K562 (cell line): ENCODE results near the gene ATP6V0C. TPM values are rescaled to one million over a fixed set of nuclear protein-coding genes. Genes with fewer than 3 reads are reported as not detected.
A peak's percentile ranks its signal among the peaks of the same experiment; 100 is the strongest.

Experiments
- CREB1 ChIP-seq, 2 experiments: sonication (generic) in 1 of 2; formaldehyde crosslinking in 1 of 2; IDR thresholded peaks; 2 replicates each; pipeline versions ENCODE4 v1.6.1 to v1.8.0; 2012 to 2022; ENCODE audit warnings: inconsistent platforms in 1 of 2, mild to moderate bottlenecking in 1 of 2, missing genetic modification reagents in 1 of 2, moderate library complexity in 1 of 2
- CREM ChIP-seq: IDR thresholded peaks from 2 replicates; pipeline ENCODE4 v1.6.1; 2014; ENCODE audit warnings: antibody characterized with exemption, low read depth
- HMGN3 ChIP-seq: IDR thresholded peaks from 2 replicates; pipeline ENCODE4 v1.6.1; 2011; ENCODE audit warnings: borderline replicate concordance, low read depth, mild to moderate bottlenecking, mixed read lengths, low read length; ENCODE audit not compliant: insufficient read length; ENCODE audit errors: extremely low read depth
- KLF13 ChIP-seq: fragments of 450-650 bp; IDR thresholded peaks from 2 replicates; pipeline ENCODE4 v1.6.1; 2016; ENCODE audit warnings: missing genetic modification characterization, low read depth, mild to moderate bottlenecking, missing compliant biosample characterization, moderate library complexity, borderline replicate concordance
- NEUROD1 ChIP-seq: fragments of 150-350 bp; IDR thresholded peaks from 2 replicates; pipeline ENCODE4 v1.6.1; 2014; ENCODE audit warnings: borderline replicate concordance, low read length, low read depth; ENCODE audit not compliant: partially characterized antibody
- NR2C2 ChIP-seq, 2 experiments: fragments of 200-800 bp in 1 of 2; sonication (Bioruptor generic) in 1 of 2; sonication (generic) in 1 of 2; formaldehyde crosslinking in 1 of 2; IDR thresholded peaks; 2 replicates each; pipeline versions ENCODE4 v1.6.1 to v1.8.0; 2016 to 2022; ENCODE audit warnings: mild to moderate bottlenecking in 1 of 2, missing compliant biosample characterization in 1 of 2, missing genetic modification characterization in 1 of 2, missing genetic modification reagents in 1 of 2
- PYGO2 ChIP-seq: fragments of 450-650 bp; IDR thresholded peaks from 2 replicates; pipeline ENCODE4 v1.6.1; 2016; ENCODE audit warnings: mild to moderate bottlenecking, missing genetic modification characterization, moderate library complexity, missing compliant biosample characterization
- RBBP5 ChIP-seq: fragments of 200-600 bp; sonication (generic); IDR thresholded peaks from 2 replicates; pipeline ENCODE4 v1.6.1; 2012; ENCODE audit warnings: borderline replicate concordance, mild to moderate bottlenecking, low read length, control low read depth, inconsistent platforms; ENCODE audit not compliant: insufficient read depth, poor library complexity, severe bottlenecking
- RBFOX2 ChIP-seq: fragments of 200-400 bp; formaldehyde crosslinking; IDR thresholded peaks from 2 replicates; pipeline ENCODE4 v1.6.1; 2017; ENCODE audit warnings: low read depth, mild to moderate bottlenecking, low read length, moderate library complexity
- SP2 ChIP-seq: IDR thresholded peaks from 2 replicates; pipeline ENCODE4 v1.6.1; 2011; ENCODE audit warnings: mild to moderate bottlenecking, low read depth, low read length, moderate library complexity; ENCODE audit not compliant: poor library complexity, severe bottlenecking; ENCODE audit errors: extremely low read depth
- TBL1XR1 ChIP-seq, 2 experiments: IDR thresholded peaks; 2 replicates each; pipeline ENCODE4 v1.6.1; 2012; ENCODE audit warnings: improper control_type of control experiment in 2 of 2, low read length in 2 of 2, mild to moderate bottlenecking in 1 of 2
- TBP ChIP-seq: optimal IDR thresholded peaks from 2 replicates; pipeline ENCODE3; 2011; ENCODE audit warnings: low read depth, low read length, improper control_type of control experiment
- ZBED1 ChIP-seq: IDR thresholded peaks from 2 replicates; pipeline ENCODE4 v1.6.1; 2014
- polyA plus RNA-seq, 8 experiments: library from polyadenylated mRNA; depleted of rRNA in 4 of 8; stranded (reverse) in 5 of 8; unstranded in 3 of 8; fragments of >200 nt; fragmentation: Nextera tagmentation in 2 of 8; fragmentation: Illumina TruSeq in 1 of 8; extraction: Ambion mirVana in 2 of 8; extraction: Trizol in 1 of 8; gene quantifications; 2 replicates each; pipeline versions ENCODE4 v1.2.1 to v1.2.3, GENCODE V29; 2011 to 2014; ENCODE audit warnings: inconsistent platforms in 1 of 8, missing spikeins in 1 of 8
- total RNA-seq, 7 experiments: library from RNA; depleted of rRNA in 6 of 7; stranded (reverse); fragments of >200 nt in 6 of 7; fragmentation: Illumina TruSeq in 2 of 7; extraction: Trizol in 2 of 7; gene quantifications; 2 replicates each; pipeline versions ENCODE4 v1.2.1 to v1.2.3, GENCODE V29; 2011 to 2021; ENCODE audit warnings: low replicate concordance in 1 of 7
- TF ChIP-seq, protein P1 (sequence below), 2 experiments: fragments of 450-650 bp in 1 of 2; sonication (generic) in 1 of 2; formaldehyde crosslinking in 1 of 2; IDR thresholded peaks; 2 replicates each; pipeline versions ENCODE4 v1.7.1 to v1.9.0; 2016 to 2022; ENCODE audit warnings: inconsistent platforms in 1 of 2, mild to moderate bottlenecking in 1 of 2, missing genetic modification reagents in 1 of 2
- TF ChIP-seq, protein P2 (sequence below): sonication (generic); formaldehyde crosslinking; IDR thresholded peaks from 2 replicates; pipeline ENCODE4 v1.8.1; 2022; ENCODE audit warnings: missing genetic modification reagents

Gene ATP6V0C
- total and polyA plus RNA-seq, 9 of the 15 experiments (the other 6 are each of a cell fraction or from before 2014, with no cell fraction given), result 2.9 to 228 (median 22.7) TPM

DNA sequence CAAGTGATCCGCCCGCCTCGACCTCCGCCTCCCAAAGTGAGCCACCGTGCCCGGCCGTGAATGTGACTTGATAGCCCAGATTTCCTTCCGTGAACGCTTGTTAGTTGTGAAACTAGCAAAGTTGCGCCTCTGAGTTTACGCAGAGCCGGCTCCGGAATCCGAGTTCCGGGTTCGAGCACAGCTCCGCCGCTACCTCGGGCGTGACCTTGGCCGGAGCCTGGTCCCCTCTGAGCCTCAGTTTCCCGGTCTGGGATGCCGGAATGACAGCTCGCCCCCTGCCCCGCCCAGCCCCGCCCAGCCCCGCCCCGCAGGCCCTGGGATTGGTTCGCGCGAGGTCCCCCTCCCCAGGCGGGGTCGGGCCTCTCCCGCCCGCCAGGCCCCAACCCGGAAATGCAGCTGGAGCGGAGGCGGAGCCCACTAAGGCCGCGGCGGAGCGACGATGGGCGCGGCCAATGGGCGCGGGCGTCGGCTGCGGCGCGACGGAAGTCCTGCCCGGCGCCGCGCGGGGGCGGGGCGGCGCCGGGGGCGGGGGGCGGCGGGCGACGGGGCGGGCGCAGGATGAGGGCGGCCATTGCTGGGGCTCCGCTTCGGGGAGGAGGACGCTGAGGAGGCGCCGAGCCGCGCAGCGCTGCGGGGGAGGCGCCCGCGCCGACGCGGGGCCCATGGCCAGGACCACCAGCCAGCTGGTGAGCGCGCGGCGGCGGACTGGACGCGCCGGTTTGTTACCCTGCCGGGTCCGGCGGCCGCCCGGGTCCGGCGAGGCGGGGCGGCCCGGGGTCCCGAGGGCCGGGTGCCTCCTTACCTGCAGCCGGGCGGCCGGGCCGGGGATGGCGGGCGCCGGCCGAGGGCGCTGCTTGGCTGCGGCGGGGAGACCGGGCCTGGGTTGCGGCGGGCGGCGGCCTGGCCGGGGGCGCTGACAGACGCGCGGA lies 24.0 kb downstream of the ATP6V0C start, which contains the start of gene PDPK1 (continued):
- TF ChIP-seq, protein P1, sequence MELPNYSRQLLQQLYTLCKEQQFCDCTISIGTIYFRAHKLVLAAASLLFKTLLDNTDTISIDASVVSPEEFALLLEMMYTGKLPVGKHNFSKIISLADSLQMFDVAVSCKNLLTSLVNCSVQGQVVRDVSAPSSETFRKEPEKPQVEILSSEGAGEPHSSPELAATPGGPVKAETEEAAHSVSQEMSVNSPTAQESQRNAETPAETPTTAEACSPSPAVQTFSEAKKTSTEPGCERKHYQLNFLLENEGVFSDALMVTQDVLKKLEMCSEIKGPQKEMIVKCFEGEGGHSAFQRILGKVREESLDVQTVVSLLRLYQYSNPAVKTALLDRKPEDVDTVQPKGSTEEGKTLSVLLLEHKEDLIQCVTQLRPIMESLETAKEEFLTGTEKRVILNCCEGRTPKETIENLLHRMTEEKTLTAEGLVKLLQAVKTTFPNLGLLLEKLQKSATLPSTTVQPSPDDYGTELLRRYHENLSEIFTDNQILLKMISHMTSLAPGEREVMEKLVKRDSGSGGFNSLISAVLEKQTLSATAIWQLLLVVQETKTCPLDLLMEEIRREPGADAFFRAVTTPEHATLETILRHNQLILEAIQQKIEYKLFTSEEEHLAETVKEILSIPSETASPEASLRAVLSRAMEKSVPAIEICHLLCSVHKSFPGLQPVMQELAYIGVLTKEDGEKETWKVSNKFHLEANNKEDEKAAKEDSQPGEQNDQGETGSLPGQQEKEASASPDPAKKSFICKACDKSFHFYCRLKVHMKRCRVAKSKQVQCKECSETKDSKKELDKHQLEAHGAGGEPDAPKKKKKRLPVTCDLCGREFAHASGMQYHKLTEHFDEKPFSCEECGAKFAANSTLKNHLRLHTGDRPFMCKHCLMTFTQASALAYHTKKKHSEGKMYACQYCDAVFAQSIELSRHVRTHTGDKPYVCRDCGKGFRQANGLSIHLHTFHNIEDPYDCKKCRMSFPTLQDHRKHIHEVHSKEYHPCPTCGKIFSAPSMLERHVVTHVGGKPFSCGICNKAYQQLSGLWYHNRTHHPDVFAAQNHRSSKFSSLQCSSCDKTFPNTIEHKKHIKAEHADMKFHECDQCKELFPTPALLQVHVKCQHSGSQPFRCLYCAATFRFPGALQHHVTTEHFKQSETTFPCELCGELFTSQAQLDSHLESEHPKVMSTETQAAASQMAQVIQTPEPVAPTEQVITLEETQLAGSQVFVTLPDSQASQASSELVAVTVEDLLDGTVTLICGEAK (IDR thresholded peaks at IDR 0.05), result peak; percentile 74
- TF ChIP-seq, protein P1 (CRISPR knock-in tag; IDR thresholded peaks at IDR 0.05), result no peak
- TF ChIP-seq CREB1 (IDR thresholded peaks at IDR 0.05) (peak; percentile 81), CREB1 (CRISPR knock-in tag; IDR thresholded peaks at IDR 0.05) (peak; percentile 88), RBBP5 (peak; percentile 77), CREM (peak; percentile 86), TBL1XR1 (IDR thresholded peaks at IDR 0.05; ENCODE audit: low read length in 2 of 2) (no peak), RBFOX2 (peak; percentile 74), PYGO2 (tag) (no peak), KLF13 (tag) (no peak), NR2C2 (CRISPR knock-in tag; IDR thresholded peaks at IDR 0.05) (0 out of 2 replicates have a peak, but pooled peaks have one; percentile 23), NR2C2 (tag; IDR thresholded peaks at IDR 0.05) (peak; percentile 96), ZBED1 (no peak), SP2 (peak; percentile 55), TBP (peak; percentile 62), HMGN3 (peak; percentile 59), NEUROD1 (no peak)
- TF ChIP-seq, protein P2, sequence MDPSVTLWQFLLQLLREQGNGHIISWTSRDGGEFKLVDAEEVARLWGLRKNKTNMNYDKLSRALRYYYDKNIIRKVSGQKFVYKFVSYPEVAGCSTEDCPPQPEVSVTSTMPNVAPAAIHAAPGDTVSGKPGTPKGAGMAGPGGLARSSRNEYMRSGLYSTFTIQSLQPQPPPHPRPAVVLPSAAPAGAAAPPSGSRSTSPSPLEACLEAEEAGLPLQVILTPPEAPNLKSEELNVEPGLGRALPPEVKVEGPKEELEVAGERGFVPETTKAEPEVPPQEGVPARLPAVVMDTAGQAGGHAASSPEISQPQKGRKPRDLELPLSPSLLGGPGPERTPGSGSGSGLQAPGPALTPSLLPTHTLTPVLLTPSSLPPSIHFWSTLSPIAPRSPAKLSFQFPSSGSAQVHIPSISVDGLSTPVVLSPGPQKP, result no peak
